GM19324 (cell line): ENCODE data around the gene RPS6KB2.
"Not testable (repeated sequence)": the region's sequence is repeated elsewhere in the genome, so short reads cannot be mapped to it uniquely, and the experiment has no call there.

Experiments
- ATAC-seq: cut with Tn5 transposase; IDR thresholded peaks from one replicate; pipeline ENCODE4 v1.9.1; 2021; ENCODE audit warnings: mild to moderate bottlenecking, moderate library complexity; ENCODE audit not compliant: unreplicated experiment, low FRiP score

The RPS6KB2 gene

DNA sequence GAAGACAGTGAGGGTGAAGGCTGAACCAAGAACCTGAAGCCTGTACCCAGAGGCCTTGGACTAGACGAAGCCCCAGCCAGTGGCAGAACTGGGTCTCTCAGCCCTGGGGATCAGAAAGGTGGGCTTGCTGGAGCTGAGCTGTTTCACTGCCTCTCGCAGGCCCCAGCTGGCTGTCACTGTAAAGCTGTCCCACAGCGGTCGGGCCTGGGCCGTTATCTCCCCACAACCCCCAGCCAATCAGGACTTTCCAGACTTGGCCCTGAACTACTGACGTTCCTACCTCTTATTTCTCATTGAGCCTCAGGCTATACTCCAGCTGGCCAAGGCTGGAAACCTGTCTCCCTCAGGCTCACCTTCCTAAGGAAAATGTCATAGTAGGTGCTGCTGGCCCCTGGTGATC is 30.8 kb upstream of the RPS6KB2 start:
- no peak for ATAC-seq

GRCh38 chr11:67397986-67398660 is 30.2 kb upstream of the RPS6KB2 start:
- ATAC-seq: no peak

GRCh38 chr11:67398661-67399563 is 29.4 kb upstream of the RPS6KB2 start:
- ATAC-seq: no peak

GRCh38 chr11:67400251-67400941 is 27.9 kb upstream of the RPS6KB2 start:
- no peak for ATAC-seq

DNA sequence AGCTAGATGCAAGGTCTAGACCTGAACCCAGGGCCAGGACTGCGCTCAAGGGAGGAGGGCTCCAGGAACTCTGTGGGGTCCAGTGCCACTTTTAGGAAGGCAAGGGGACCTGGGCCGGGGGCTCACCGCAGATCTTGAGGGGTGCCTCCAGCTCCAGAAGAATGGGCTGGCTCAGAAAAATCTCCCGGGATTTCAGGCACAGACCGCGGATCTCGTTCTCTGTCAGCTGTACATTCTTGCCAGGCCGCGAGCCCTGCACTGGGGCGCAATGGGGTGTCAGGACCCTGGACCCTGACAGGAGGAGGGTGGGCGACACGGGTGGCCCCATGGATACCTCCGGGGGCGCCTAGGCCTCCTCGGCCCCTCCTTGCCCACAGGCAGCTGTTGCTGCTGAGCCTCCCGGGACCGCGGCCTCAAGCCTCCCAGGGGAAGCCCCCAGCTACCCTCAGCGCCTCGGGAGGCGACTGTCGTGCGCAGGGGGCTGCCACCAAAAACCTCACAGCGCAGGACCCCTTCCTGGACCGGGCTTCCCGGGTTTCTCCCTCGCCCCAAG is 27.3 kb upstream of the RPS6KB2 start:
- ATAC-seq: no peak

- peak; percentile 74 for ATAC-seq
These were observed 26.7 kb upstream of the RPS6KB2 start, which contains the start of gene PPP1CA for GRCh38 chr11:67401495-67402191. PPP1CA (minus strand) TSS chr11:67401858; CDS start chr11:67401782, 76 bp downstream.

DNA sequence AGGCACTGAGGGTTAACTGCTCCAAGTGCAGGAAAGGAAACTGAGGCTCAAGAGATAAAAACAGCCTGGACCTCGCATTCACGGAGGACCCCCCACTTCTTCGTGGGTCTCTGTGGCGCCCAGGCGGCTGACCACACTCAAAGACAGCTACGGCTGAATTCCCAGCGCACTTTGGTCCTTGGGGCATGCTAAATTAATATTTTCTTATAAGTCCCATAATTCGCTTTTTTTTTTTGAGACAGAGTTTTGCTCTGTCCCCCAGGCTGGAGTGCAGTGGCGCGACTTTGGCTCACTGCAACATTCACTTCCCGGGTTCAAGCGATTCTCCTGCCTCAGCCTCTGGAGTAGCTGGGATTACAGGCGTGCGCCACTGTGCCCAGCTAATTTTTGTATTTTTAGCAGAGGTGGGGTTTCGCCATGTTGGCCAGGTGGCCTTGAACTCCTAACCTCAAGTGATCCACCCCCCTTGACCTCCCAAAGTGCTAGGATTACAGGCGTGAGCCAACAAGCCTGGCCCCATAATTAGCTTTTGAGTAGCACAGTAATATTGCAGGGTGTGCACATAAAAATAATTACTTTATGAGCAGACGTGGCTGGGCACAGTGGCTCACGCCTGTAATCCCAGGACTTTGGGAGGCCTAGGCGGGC is 26.0 kb upstream of the RPS6KB2 start:
- ATAC-seq: not testable (repeated sequence)

DNA sequence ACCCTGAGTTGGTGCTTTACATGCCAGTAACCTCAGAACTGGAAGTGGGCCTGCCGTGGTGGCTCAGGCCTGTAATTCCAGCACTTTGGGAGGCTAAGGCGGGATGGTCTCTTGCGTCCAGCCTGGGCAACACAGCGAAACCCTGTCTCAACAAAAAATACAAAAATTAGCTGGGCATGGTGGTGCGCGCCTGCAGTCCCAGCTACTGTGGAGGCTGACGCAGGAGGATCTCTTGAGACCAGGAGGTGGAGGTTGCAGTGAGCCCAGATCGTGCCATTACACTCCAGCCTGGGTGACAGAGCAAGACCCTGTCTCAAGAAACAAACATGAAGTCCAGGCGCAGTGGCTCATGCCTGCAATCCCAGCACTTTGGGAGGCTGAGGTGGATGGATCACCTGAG is 25.2 kb upstream of the RPS6KB2 start:
- not testable (repeated sequence) for ATAC-seq

- no peak for ATAC-seq
These were observed 23.6 kb upstream of the RPS6KB2 start for GRCh38 chr11:67404515-67405195.

GRCh38 chr11:67405196-67405567 is 23.1 kb upstream of the RPS6KB2 start:
- ATAC-seq: no peak

DNA sequence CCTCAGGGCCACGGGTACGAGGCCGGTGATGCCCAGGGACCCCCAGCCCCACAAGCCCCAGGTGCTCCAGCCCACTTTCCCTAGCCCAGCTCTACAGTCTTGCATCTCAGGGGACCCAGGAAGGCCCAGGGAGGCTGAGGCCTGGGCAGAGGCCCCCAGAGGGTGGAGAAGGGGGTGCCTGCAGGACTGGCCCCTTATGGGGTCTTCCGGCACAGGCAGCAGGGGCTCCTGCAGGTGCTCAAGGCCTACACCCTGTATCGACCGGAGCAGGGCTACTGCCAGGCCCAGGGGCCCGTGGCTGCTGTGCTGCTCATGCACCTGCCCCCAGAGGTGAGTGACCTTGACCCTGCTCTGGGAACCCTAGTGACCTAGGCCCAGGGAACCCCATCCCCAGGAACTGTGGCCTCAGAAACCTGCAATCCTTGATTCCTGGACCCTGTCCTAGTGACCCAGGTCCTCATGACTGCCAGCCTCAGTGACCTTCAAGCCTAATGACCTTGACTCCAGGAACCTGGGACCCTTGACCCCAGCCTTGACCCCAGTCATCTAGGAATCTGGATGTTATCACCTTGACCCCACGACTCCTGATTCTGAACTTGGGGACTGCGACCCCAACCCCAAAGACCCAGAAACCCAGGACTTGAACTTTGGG is 22.5 kb upstream of the RPS6KB2 start:
- ATAC-seq: no peak

GRCh38 chr11:67406420-67406968 is 21.8 kb upstream of the RPS6KB2 start:
- no peak for ATAC-seq

- ATAC-seq: no peak
These were observed 21.2 kb upstream of the RPS6KB2 start for GRCh38 chr11:67406969-67407687.

DNA sequence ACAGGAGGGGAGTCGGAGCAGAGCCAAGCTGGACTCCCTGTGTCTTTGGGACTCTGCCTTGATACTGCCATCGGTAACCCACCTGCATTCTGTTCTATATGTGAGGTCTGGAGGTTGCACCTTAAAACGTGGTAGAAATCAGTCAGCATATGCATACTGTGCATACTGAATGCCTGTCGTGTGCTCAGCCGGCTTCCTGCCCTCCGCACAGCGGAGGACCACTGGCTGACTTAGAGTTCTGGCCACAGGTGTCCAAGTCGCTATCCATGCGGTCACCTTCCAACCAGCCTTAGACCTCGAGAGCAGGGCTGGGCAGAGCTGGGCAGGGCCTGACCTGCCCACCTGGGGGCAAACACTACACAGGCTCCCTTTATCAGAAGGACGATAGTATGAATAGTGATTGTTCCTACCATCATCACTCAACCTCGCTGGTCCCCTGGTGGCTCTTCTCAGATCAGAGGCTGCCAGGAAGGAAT is 20.6 kb upstream of the RPS6KB2 start:
- ATAC-seq: no peak

- ATAC-seq: no peak
These were observed 19.7 kb upstream of the RPS6KB2 start for GRCh38 chr11:67408437-67409200.

- ATAC-seq: no peak
These were observed 19.0 kb upstream of the RPS6KB2 start for GRCh38 chr11:67409261-67409666.
